GM12801 (cell line): ENCODE data around the gene NAA35.

Experiments used
- TF ChIP-seq, protein P1 (sequence below): IDR thresholded peaks from one replicate; pipeline ENCODE4 v1.5.1; 2011; ENCODE audit warnings: control low read depth; ENCODE audit not compliant: insufficient read length; ENCODE audit errors: extremely low read depth

Gene NAA35

DNA sequence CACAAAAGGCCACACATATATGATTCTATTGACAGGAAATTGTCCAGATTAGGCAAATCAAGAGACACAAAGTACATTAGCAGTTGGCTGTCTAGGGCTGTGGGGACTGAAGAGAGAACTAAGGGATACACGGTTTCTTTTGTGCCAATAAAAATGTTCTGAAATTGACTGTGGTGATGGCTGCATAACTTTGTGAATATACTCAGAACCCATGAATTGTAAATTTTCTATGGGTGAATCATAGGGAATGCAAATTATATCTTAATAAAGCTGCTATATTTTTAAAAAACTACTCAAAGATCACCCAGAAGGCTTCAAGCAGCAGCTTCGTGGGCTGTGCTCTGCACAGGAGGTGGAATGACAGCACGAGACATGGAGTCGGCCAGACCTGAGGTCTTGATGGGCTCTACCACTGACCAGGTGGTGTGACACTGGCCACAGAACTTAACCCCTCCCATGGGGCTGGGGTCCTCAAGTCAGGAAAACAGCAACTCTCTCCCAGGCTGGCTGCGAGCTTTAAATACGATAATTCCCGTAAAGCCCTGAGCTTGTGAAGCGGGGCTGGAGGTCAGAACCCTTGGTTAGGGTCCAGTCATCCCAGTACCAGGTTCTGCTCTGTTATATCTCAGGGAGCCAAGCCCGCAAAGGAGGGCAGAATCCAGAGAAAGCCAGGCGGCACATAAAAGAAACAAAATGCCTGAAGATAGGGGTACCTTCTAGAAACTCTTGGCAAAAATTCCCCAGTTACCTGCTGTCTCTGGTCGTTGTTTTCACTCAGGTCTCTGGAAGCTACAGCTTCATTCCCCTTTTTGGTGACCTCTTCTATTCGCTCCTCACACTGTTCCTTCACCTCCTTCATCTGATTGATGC is 99.3 kb downstream of the NAA35 start:
- TF ChIP-seq, protein P1, sequence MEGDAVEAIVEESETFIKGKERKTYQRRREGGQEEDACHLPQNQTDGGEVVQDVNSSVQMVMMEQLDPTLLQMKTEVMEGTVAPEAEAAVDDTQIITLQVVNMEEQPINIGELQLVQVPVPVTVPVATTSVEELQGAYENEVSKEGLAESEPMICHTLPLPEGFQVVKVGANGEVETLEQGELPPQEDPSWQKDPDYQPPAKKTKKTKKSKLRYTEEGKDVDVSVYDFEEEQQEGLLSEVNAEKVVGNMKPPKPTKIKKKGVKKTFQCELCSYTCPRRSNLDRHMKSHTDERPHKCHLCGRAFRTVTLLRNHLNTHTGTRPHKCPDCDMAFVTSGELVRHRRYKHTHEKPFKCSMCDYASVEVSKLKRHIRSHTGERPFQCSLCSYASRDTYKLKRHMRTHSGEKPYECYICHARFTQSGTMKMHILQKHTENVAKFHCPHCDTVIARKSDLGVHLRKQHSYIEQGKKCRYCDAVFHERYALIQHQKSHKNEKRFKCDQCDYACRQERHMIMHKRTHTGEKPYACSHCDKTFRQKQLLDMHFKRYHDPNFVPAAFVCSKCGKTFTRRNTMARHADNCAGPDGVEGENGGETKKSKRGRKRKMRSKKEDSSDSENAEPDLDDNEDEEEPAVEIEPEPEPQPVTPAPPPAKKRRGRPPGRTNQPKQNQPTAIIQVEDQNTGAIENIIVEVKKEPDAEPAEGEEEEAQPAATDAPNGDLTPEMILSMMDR, result no peak

GRCh38 chr9:86040861-86041155 is 99.9 kb downstream of the NAA35 start:
- TF ChIP-seq, protein P1, result no peak

DNA sequence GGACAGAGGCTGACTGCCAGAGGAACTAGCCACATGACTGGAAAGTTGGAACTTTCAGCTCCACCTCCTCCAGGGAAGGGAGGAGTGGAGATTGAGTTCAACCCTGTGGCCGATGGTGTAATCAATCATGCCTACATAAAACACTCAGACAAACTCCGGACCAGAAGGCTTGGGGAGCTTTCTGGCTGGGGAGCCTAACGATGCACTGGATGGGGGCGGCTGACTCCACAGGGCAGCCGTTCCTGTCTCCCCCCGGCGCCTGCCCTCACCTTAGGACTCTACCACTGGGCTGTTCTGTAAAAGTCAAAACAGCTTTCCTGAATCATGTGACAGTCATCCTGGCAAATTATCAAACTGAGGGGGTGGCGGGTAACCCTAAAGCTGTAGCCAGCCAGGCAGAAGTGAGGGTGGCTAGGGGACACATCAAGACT is 100.4 kb downstream of the NAA35 start:
- TF ChIP-seq, protein P1, result no peak

GRCh38 chr9:86042199-86042978 is 101.4 kb downstream of the NAA35 start:
- TF ChIP-seq, protein P1, result no peak

GRCh38 chr9:86043586-86043985 is 102.6 kb downstream of the NAA35 start:
- TF ChIP-seq, protein P1, result no peak

DNA sequence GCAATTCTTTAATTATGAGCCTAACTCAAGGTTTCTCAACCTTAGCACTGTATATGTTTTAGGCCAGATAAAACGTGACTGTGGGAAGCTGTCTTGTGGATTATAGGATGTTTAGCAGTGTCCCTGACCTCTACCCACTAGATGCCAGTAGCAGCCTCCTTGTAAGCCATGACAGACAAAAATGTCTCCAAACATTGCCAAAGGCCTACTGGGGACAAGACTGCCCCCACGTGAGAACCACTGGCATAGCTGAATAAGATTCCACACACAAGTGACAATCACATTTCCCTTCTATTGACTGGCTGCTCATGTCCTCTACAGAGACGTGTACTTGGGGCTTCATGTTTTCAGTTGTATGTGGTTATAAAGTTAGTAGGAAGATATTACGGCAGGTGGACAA is 103.1 kb downstream of the NAA35 start:
- TF ChIP-seq, protein P1, result no peak

DNA sequence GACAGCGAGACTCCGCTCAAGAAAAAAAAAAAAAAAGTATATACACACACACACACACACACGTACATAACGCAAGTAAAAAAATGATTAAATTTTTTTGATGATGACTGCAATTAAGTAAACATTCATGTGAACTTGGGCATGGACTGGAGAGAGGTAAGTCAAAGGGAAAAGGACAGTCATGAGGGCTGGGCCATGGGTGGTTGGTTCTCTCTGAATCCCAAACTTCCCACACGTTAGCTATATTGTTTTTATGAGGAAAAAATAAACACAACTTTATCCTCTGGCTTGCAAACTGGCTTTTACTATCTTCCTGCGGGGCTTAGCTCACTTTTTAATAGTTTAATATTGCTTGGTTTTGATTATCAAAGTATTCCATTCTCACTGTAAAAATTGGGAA is 104.7 kb downstream of the NAA35 start:
- TF ChIP-seq, protein P1, result no peak
